ENCODE measurements around the gene PHACTR4. TPM values are rescaled to one million over a fixed set of nuclear protein-coding genes. Genes with fewer than 3 reads are reported as not detected.

Gene PHACTR4
- total and polyA plus RNA-seq, 2 of the 13 experiments (the other 11 are each of a cell fraction or from before 2014, with no cell fraction given): 13.9 to 17.1 TPM

- 68% methylated on average over 2 of the region's 2 CpGs for WGBS (ENCODE audit: low lambda C conversion rate)
- in situ Hi-C loops (cut with HindIII; ENCODE audit: extremely low pct_ligation_motif_present, low pct_unique_long_range_greater_than_20kb) (no loop called here), intact Hi-C loops (cut with micrococcal nuclease; ENCODE audit: unreplicated experiment) (no loop called here)
- Histone ChIP-seq H3K4me1 (ENCODE audit: insufficient read depth, low read length) (peaks cover 14% of the 10 kb centered on the region), H4K20me1 (ENCODE audit: insufficient read depth, low read length) (no peaks in the 10 kb centered on the region), H3K36me3 (replicated peaks in 1 of 2; ENCODE audit: control insufficient read depth in 1 of 2, insufficient read depth in 2 of 2, low read length in 2 of 2) (no peaks in the 10 kb centered on the region), H3K27ac (ENCODE audit: extremely low read length, insufficient read depth, low read length) (no peak overlapping the region), H3K79me2 (ENCODE audit: insufficient read depth, low read length) (no peaks in the 10 kb centered on the region), H3K27me3 (ENCODE audit: control insufficient read depth in 1 of 2, insufficient read depth in 2 of 2, low read length in 2 of 2) (no peaks in the 10 kb centered on the region), H3K4me2 (ENCODE audit: low read depth, low read length) (no peak overlapping the region), H2AFZ (ENCODE audit: low read length) (no peak overlapping the region), H3K9ac (ENCODE audit: insufficient read depth, low read depth, low read length) (no peak overlapping the region), H3K9me3 (ENCODE audit: low read length) (no peaks in the 10 kb centered on the region), H3K4me3 (replicated peaks in 1 of 3; ENCODE audit: insufficient read depth in 1 of 3, low read depth in 2 of 3, low read length in 3 of 3) (no peak overlapping the region)
- no peak for TF ChIP-seq ZNF432 (CRISPR knock-in tag; IDR thresholded peaks at IDR 0.05; ENCODE audit: borderline replicate concordance)
- no peak for TF ChIP-seq ZMAT3 (CRISPR knock-in tag; conservative IDR thresholded peaks at IDR 0.05)
- TF ChIP-seq FOXK2 (IDR thresholded peaks at IDR 0.05): no peak
- no peak for TF ChIP-seq GFI1 (CRISPR knock-in tag; IDR thresholded peaks at IDR 0.05; ENCODE audit: borderline replicate concordance)
- peak; percentile 43; the same call in 1 of the 2 replicates for TF ChIP-seq ZNF3 (CRISPR knock-in tag; IDR thresholded peaks at IDR 0.05)
- no peak for TF ChIP-seq GATA4 (IDR thresholded peaks at IDR 0.05; ENCODE audit: borderline replicate concordance, low read depth)
- TF ChIP-seq FOSL2 (CRISPR knock-in tag; IDR thresholded peaks at IDR 0.05): peak; percentile 54
- no peak for TF ChIP-seq POGK (CRISPR knock-in tag; conservative IDR thresholded peaks at IDR 0.05)
- peak; percentile 71 for TF ChIP-seq MAFF (IDR thresholded peaks at IDR 0.05; ENCODE audit: low read depth, low read length)
- 0 out of 2 replicates have a peak, but pooled peaks have one; percentile 31 for TF ChIP-seq ZNF770 (CRISPR knock-in tag; IDR thresholded peaks at IDR 0.05)
- TF ChIP-seq MAFK (conservative IDR thresholded peaks at IDR 0.05 in 1 of 2, IDR thresholded peaks at IDR 0.05 in 1 of 2; ENCODE audit: low read length in 2 of 2): peak; percentile 35 to 46; a peak in 2 of 4 replicates
- TF ChIP-seq HNF4G (IDR thresholded peaks at IDR 0.05; ENCODE audit: borderline replicate concordance, low read depth, low read length): no peak
- no peak for TF ChIP-seq HNF4G (CRISPR knock-in tag; IDR thresholded peaks at IDR 0.05; ENCODE audit: borderline replicate concordance, low read depth)
- no peak for TF ChIP-seq POGZ (CRISPR knock-in tag; IDR thresholded peaks at IDR 0.05)
- no peak for TF ChIP-seq CENPT (CRISPR knock-in tag; IDR thresholded peaks at IDR 0.05; ENCODE audit: low read depth)
- TF ChIP-seq ZNF24 (IDR thresholded peaks at IDR 0.05): peak; percentile 63; the same call in 1 of the 2 replicates
- ChIA-PET POLR2A (interaction anchor here (1.5 to 1.7 kb wide), 2 partner anchors 15 to 95 kb away, joined by 5 to 8 read pairs; partner anchors contain the start of gene MED18), CTCF (ENCODE audit: low intra/inter-chr PET ratio, low total read pairs) (no interaction called here)
- ATAC-seq (no peak; the same call in 2 of the 3 replicates), DNase-seq (ENCODE audit: low spot score) (peak; percentile 66), FAIRE-seq (no peak)
- BruUV-seq (replicated peaks): no TSS peak
Measured at GRCh38 chr1:28343405-28343804, 26.1 kb upstream of the PHACTR4 start.
